ENCODE results near the gene FAM170B.

The FAM170B gene

GRCh38 chr10:49152663-49153062, 18.8 kb upstream of the FAM170B start:
- Histone ChIP-seq H3K36me3 (ENCODE audit: control insufficient read depth in 5 of 5, insufficient read depth in 5 of 5, low read length in 5 of 5) (peaks cover 0 to 22% (median 4%) of the 10 kb centered on the region in 5 donors), H3K9ac (ENCODE audit: low read length in 5 of 5) (no peak overlapping the region)

GRCh38 chr10:49152037-49152436, 18.2 kb upstream of the FAM170B start:
- Histone ChIP-seq H3K4me1 (ENCODE audit: control insufficient read depth in 5 of 5, insufficient read depth in 5 of 5, low read length in 5 of 5) (peaks cover 0 to 8% (median 2%) of the 10 kb centered on the region in 5 donors), H3K27ac (ENCODE audit: low read depth, low read length) (no peak overlapping the region), H3K27me3 (ENCODE audit: control insufficient read depth in 5 of 5, insufficient read depth in 4 of 5, low read length in 5 of 5) (peaks cover 0 to 2% (median 0%) of the 10 kb centered on the region in 5 donors), H3K4me3 (ENCODE audit: low read depth in 1 of 5, low read length in 5 of 5) (no peak overlapping the region), H3K9me3 (ENCODE audit: control insufficient read depth in 5 of 5, low read length in 5 of 5) (peaks cover 0 to 10% (median 3%) of the 10 kb centered on the region in 5 donors), H3K9ac (ENCODE audit: low read length in 5 of 5) (no peak overlapping the region), H3K36me3 (ENCODE audit: control insufficient read depth in 5 of 5, insufficient read depth in 5 of 5, low read length in 5 of 5) (peaks cover 0 to 18% (median 4%) of the 10 kb centered on the region in 5 donors)

More at GRCh38 chr10:49152663-49153062, 18.8 kb upstream of the FAM170B start:
- Histone ChIP-seq H3K9me3 (ENCODE audit: control insufficient read depth in 5 of 5, low read length in 5 of 5) (peaks cover 0 to 4% (median 0%) of the 10 kb centered on the region in 5 donors), H3K4me1 (ENCODE audit: control insufficient read depth in 5 of 5, insufficient read depth in 5 of 5, low read length in 5 of 5) (peaks cover 0 to 8% (median 2%) of the 10 kb centered on the region in 5 donors), H3K4me3 (ENCODE audit: low read depth in 1 of 5, low read length in 5 of 5) (no peak overlapping the region), H3K27me3 (ENCODE audit: control insufficient read depth in 5 of 5, insufficient read depth in 4 of 5, low read length in 5 of 5) (peaks cover 0 to 2% (median 0%) of the 10 kb centered on the region in 5 donors), H3K27ac (ENCODE audit: low read depth, low read length) (no peak overlapping the region)

GRCh38 chr10:49151481-49151880, 17.7 kb upstream of the FAM170B start:
- H3K4me3 ChIP-seq (ENCODE audit: low read depth in 1 of 5, low read length in 5 of 5): no peak overlapping the region
- H3K27me3 ChIP-seq (ENCODE audit: control insufficient read depth in 5 of 5, insufficient read depth in 4 of 5, low read length in 5 of 5): peaks cover 0 to 2% (median 0%) of the 10 kb centered on the region in 5 donors
- no peak overlapping the region for H3K27ac ChIP-seq (ENCODE audit: low read depth, low read length)
- no peak overlapping the region for H3K9ac ChIP-seq (ENCODE audit: low read length in 5 of 5)
- peaks cover 0 to 13% (median 4%) of the 10 kb centered on the region in 5 donors for H3K36me3 ChIP-seq (ENCODE audit: control insufficient read depth in 5 of 5, insufficient read depth in 5 of 5, low read length in 5 of 5)
- peaks cover 0 to 8% (median 2%) of the 10 kb centered on the region in 5 donors for H3K4me1 ChIP-seq (ENCODE audit: control insufficient read depth in 5 of 5, insufficient read depth in 5 of 5, low read length in 5 of 5)
- H3K9me3 ChIP-seq (ENCODE audit: control insufficient read depth in 5 of 5, low read length in 5 of 5): peaks cover 0 to 10% (median 3%) of the 10 kb centered on the region in 5 donors

DNA sequence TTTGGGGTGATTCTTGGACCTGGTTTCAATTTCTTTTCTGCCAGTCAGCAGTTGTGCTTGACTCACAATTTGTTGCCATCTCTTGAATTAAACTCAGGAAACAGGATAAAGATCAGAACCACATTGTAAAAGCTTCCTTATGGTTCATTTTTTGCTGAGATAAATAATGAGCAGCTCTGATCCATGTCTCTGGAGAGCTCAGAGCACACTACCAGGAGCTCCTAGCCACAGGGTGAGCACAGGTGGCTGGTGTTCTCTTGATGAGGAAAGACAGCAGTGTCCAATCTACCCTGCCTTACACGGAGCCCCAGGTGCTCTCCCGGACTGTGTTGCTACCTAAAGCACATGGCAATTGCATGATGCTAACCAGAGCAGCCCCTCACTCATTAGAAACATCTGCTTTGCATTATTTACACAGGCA, 17.2 kb upstream of the FAM170B start:
- Histone ChIP-seq H3K9me3 (ENCODE audit: control insufficient read depth in 5 of 5, low read length in 5 of 5) (peaks cover 0 to 10% (median 3%) of the 10 kb centered on the region in 5 donors), H3K9ac (ENCODE audit: low read length in 5 of 5) (no peak overlapping the region), H3K4me3 (ENCODE audit: low read depth in 1 of 5, low read length in 5 of 5) (no peak overlapping the region), H3K27ac (ENCODE audit: low read depth, low read length) (no peak overlapping the region), H3K4me1 (ENCODE audit: control insufficient read depth in 5 of 5, insufficient read depth in 5 of 5, low read length in 5 of 5) (peaks cover 0 to 8% (median 2%) of the 10 kb centered on the region in 5 donors), H3K36me3 (ENCODE audit: control insufficient read depth in 5 of 5, insufficient read depth in 5 of 5, low read length in 5 of 5) (peaks cover 0 to 11% (median 4%) of the 10 kb centered on the region in 5 donors), H3K27me3 (ENCODE audit: control insufficient read depth in 5 of 5, insufficient read depth in 4 of 5, low read length in 5 of 5) (peaks cover 0 to 2% (median 0%) of the 10 kb centered on the region in 5 donors)

GRCh38 chr10:49150426-49150825, 16.6 kb upstream of the FAM170B start:
- Histone ChIP-seq H3K27ac (ENCODE audit: low read depth, low read length) (no peak overlapping the region), H3K4me1 (ENCODE audit: control insufficient read depth in 5 of 5, insufficient read depth in 5 of 5, low read length in 5 of 5) (peaks cover 0 to 8% (median 2%) of the 10 kb centered on the region in 5 donors), H3K36me3 (ENCODE audit: control insufficient read depth in 5 of 5, insufficient read depth in 5 of 5, low read length in 5 of 5) (peaks cover 0 to 5% (median 0%) of the 10 kb centered on the region in 5 donors), H3K9ac (ENCODE audit: low read length in 5 of 5) (no peak overlapping the region), H3K4me3 (ENCODE audit: low read depth in 1 of 5, low read length in 5 of 5) (no peak overlapping the region), H3K9me3 (ENCODE audit: control insufficient read depth in 5 of 5, low read length in 5 of 5) (peaks cover 0 to 10% (median 3%) of the 10 kb centered on the region in 5 donors), H3K27me3 (ENCODE audit: control insufficient read depth in 5 of 5, insufficient read depth in 4 of 5, low read length in 5 of 5) (peaks cover 0 to 2% (median 0%) of the 10 kb centered on the region in 5 donors)

DNA sequence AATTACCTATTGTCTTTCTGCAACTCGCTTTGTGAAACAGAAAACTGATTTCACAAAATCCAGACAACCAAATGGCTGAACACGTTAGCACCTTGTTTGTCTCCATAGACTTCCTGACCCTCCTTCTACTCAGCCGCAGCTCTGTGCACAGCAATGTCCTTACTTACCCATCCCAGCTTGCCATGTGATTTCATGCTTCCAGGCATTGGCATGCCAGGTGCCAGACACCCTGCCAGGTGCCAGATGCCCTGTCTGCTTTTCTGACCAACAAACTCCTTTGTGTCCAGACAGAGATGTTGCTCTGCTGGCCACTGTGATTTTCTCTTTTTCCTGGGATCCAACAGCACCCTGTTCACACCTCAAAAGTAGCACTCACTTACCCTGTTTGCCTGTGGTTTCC, 16.1 kb upstream of the FAM170B start:
- no peak overlapping the region for H3K4me3 ChIP-seq (ENCODE audit: low read depth in 1 of 5, low read length in 5 of 5)
- H3K9ac ChIP-seq (ENCODE audit: low read length in 5 of 5): no peak overlapping the region
- peaks cover 0 to 2% (median 0%) of the 10 kb centered on the region in 5 donors for H3K27me3 ChIP-seq (ENCODE audit: control insufficient read depth in 5 of 5, insufficient read depth in 4 of 5, low read length in 5 of 5)
- H3K9me3 ChIP-seq (ENCODE audit: control insufficient read depth in 5 of 5, low read length in 5 of 5): peaks cover 0 to 10% (median 3%) of the 10 kb centered on the region in 5 donors
- H3K27ac ChIP-seq (ENCODE audit: low read depth, low read length): no peak overlapping the region
- H3K36me3 ChIP-seq (ENCODE audit: control insufficient read depth in 5 of 5, insufficient read depth in 5 of 5, low read length in 5 of 5): no peaks in the 10 kb centered on the region
- H3K4me1 ChIP-seq (ENCODE audit: control insufficient read depth in 5 of 5, insufficient read depth in 5 of 5, low read length in 5 of 5): peaks cover 0 to 8% (median 2%) of the 10 kb centered on the region in 5 donors

DNA sequence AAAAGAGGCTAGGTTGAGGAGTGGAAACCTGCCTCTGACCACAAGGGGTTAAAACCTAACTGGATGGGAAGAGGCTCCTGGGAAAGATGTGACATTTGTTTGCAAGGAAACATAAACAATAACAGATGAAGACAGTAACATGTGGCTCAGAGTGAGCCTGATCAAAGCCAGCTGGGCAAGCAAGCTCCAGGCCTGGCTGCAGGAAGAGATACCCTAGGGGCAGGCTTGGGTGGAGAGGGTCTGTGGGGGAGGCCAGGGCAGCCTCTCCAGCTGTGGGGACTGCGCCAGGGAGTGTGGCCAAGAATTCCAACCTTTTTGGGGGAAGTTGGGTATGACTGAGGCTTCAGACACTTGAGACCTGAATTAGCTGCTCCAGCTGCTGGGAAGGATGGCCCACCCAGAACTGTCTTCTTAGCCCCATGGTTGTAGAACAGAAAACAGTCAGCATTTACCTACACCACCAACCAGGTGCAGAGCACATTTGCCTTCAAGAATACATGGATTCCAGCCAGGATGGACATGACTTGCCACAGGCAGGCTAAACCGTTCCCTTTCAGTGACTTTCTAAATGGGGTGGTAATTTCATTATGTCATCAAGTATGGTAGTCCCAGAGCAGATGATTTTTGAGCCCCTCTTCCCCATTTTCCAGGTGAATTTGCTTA, 10.4 kb upstream of the FAM170B start:
- H3K27me3 ChIP-seq (ENCODE audit: control insufficient read depth in 5 of 5, insufficient read depth in 4 of 5, low read length in 5 of 5): no peaks in the 10 kb centered on the region
- H3K9ac ChIP-seq (ENCODE audit: low read length in 5 of 5): no peak overlapping the region
- peaks cover 3 to 26% (median 16%) of the 10 kb centered on the region in 5 donors for H3K4me1 ChIP-seq (ENCODE audit: control insufficient read depth in 5 of 5, insufficient read depth in 5 of 5, low read length in 5 of 5)
- no peak overlapping the region for H3K27ac ChIP-seq (ENCODE audit: low read depth, low read length)
- peaks cover 0 to 10% (median 3%) of the 10 kb centered on the region in 5 donors for H3K9me3 ChIP-seq (ENCODE audit: control insufficient read depth in 5 of 5, low read length in 5 of 5)
- no peak overlapping the region for H3K4me3 ChIP-seq (ENCODE audit: low read depth in 1 of 5, low read length in 5 of 5)
- H3K36me3 ChIP-seq (ENCODE audit: control insufficient read depth in 5 of 5, insufficient read depth in 5 of 5, low read length in 5 of 5): no peaks in the 10 kb centered on the region

DNA sequence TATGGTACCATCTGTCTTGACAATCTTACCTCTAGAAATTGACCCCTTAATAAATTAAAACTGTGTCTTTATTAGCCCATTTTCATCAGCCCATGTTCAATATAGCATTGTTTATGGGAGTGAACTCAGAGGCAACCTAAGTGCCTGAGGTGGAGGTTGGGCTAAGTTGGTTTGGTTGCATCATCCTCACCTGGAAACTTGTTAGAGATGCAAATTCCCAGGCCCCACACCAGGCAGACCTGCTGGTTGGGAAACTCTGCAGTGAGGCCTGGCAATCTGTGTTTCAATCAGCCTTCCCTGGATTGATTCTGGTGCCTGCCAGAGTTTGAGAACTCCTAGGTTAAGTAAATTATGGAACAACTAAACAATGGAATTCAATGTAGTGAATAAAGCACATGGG, 9.4 kb upstream of the FAM170B start:
- peaks cover 0 to 9% (median 2%) of the 10 kb centered on the region in 5 donors for H3K9me3 ChIP-seq (ENCODE audit: control insufficient read depth in 5 of 5, low read length in 5 of 5)
- H3K4me3 ChIP-seq (ENCODE audit: low read depth in 1 of 5, low read length in 5 of 5): no peak overlapping the region
- peaks cover 8 to 32% (median 16%) of the 10 kb centered on the region in 5 donors for H3K4me1 ChIP-seq (ENCODE audit: control insufficient read depth in 5 of 5, insufficient read depth in 5 of 5, low read length in 5 of 5)
- no peak overlapping the region for H3K27ac ChIP-seq (ENCODE audit: low read depth, low read length)
- H3K9ac ChIP-seq (ENCODE audit: low read length in 5 of 5): no peak overlapping the region
- no peaks in the 10 kb centered on the region for H3K36me3 ChIP-seq (ENCODE audit: control insufficient read depth in 5 of 5, insufficient read depth in 5 of 5, low read length in 5 of 5)
- H3K27me3 ChIP-seq (ENCODE audit: control insufficient read depth in 5 of 5, insufficient read depth in 4 of 5, low read length in 5 of 5): peaks cover 0 to under 1% (median 0%) of the 10 kb centered on the region in 5 donors

DNA sequence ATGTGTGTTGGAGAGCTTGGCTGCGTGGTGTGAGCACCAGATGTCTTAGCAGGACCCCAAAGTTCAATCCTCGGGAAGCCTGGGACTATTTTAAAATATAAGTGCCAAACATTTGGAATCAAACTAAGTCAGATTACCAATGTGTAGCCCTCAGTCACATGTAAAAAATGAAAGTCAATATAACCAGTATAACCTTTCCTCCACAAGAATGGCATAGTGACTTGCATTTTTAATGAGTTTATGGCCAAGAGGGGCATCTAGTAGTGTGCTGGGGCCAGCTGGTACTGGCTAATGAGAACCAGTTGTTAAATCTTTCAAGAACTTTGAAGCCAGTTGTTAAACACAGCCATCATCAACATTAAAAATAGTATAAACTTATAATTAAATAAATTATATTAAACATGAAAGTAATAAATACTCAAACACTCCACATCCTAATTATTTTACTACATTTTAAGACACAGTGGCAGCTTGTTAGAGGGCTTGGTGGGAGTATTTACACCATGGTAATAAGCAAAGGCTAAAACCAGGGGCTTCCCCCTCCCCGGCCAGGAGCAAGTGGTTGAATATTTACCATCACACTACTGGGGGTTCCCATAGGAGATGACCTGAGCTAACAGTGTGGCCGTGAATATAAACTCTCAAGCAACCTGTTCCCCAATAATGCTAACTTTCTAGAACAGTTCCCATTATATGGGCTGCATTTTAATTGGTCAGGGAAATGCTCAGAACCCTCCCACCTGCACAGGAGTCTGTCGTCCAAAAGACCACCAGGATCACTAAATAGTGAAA, 7.9 kb upstream of the FAM170B start:
- Histone ChIP-seq H3K27me3 (ENCODE audit: control insufficient read depth in 5 of 5, insufficient read depth in 4 of 5, low read length in 5 of 5) (peaks cover 0 to 4% (median 0%) of the 10 kb centered on the region in 5 donors), H3K9ac (ENCODE audit: low read length in 5 of 5) (no peak overlapping the region), H3K4me1 (ENCODE audit: control insufficient read depth in 5 of 5, insufficient read depth in 5 of 5, low read length in 5 of 5) (peaks cover 8 to 35% (median 16%) of the 10 kb centered on the region in 5 donors), H3K4me3 (ENCODE audit: low read depth in 1 of 5, low read length in 5 of 5) (no peak overlapping the region), H3K9me3 (ENCODE audit: control insufficient read depth in 5 of 5, low read length in 5 of 5) (no peaks in the 10 kb centered on the region), H3K36me3 (ENCODE audit: control insufficient read depth in 5 of 5, insufficient read depth in 5 of 5, low read length in 5 of 5) (no peaks in the 10 kb centered on the region), H3K27ac (ENCODE audit: low read depth, low read length) (no peak overlapping the region)

All from subcutaneous abdominal adipose tissue (tissue), 5 donors.